Heart left ventricle (tissue), 13 donors: ENCODE data around the gene EPB41L2.

Experiments used
- POLR2A ChIP-seq, 2 donors: fragments of 450-650 bp; IDR thresholded peaks; one replicate each; pipeline ENCODE4 v1.6.1; 2017; ENCODE audit warnings: antibody characterized with exemption in 2 of 2, mild to moderate bottlenecking in 2 of 2, moderate library complexity in 2 of 2
- TF ChIP-seq, protein P1 (sequence below), 12 donors: fragments of 200-600 bp; sonication (generic) in 4 of 12; IDR thresholded peaks; one replicate each; pipeline versions ENCODE4 v1.5.0 to v1.8.0; 2018 to 2022; ENCODE audit warnings: antibody characterized with exemption in 12 of 12, mild to moderate bottlenecking in 5 of 12
- donor health status: ischemic (EF 13 %, LVEDD 7.1; RV severe dilation, severe dysfunction).
- donor health status: DM: no; HTN: yes; CAD: no.
- donor health status: DM: no; HTN: no; CAD: no.
- donor health status: ischemic (EF 25% LVEDD 6.9; RV normal size, moderate dysfunction).
- donor health status: ischemic (EF 25% LVEDD 5.7; RV mildly dilated, moderate dysfunction).
- donor health status: ischemic (EF 35%, LVEDD 5.7; RV mildly dilated, moderate dysfunction).
- donor health status: nonischemic (EF 11% LVEDD 7.7; RV severe dilation, severe dysfunction).
- donor health status: DM: yes; HTN: yes; CAD: no.
- donor health status: PGD.
- donor health status: ischemic (EF 29% LVEDD 5.4; RV normal size, mild dysfunction).
- donor health status: nonischemic (EF 23%, LVEDD 6.1; RV moderate dilation, normal function).

DNA sequence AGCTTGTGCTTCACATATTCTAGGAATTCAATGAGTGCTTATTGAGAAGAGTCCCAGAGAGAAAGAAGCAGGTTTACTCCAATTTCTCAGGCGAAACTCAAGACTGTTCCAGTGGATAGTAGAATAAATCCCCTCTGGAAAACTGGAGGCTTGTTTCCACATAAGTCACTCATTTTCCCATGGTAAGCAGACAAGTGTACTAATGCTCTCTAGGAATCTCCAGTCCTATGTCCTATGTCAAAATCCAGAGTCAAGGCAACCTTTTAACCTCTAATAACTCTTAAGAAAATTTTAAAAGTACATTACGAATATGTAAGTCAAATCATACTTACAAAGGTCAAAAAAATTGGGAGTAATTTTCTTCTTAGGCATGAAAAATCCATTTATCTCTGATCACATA, 200.7 kb downstream of the EPB41L2 start:
- no peak for TF ChIP-seq POLR2A (IDR thresholded peaks at IDR 0.05)
- TF ChIP-seq, protein P1, sequence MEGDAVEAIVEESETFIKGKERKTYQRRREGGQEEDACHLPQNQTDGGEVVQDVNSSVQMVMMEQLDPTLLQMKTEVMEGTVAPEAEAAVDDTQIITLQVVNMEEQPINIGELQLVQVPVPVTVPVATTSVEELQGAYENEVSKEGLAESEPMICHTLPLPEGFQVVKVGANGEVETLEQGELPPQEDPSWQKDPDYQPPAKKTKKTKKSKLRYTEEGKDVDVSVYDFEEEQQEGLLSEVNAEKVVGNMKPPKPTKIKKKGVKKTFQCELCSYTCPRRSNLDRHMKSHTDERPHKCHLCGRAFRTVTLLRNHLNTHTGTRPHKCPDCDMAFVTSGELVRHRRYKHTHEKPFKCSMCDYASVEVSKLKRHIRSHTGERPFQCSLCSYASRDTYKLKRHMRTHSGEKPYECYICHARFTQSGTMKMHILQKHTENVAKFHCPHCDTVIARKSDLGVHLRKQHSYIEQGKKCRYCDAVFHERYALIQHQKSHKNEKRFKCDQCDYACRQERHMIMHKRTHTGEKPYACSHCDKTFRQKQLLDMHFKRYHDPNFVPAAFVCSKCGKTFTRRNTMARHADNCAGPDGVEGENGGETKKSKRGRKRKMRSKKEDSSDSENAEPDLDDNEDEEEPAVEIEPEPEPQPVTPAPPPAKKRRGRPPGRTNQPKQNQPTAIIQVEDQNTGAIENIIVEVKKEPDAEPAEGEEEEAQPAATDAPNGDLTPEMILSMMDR (IDR thresholded peaks at IDR 0.05), result no peak
